Dedifferentiated amniotic fluid mesenchymal stem cell (primary cell): Measurements from ENCODE around the gene CNDP2.
"Not testable (repeated sequence)": the region's sequence is repeated elsewhere in the genome, so short reads cannot be mapped to it uniquely, and the experiment has no call there.

Source experiments
- DNase-seq: peaks from one replicate; pipeline ENCODE4 v3.0.0-alpha.2; 2016; ENCODE audit errors: extremely low spot score

The CNDP2 gene

DNA sequence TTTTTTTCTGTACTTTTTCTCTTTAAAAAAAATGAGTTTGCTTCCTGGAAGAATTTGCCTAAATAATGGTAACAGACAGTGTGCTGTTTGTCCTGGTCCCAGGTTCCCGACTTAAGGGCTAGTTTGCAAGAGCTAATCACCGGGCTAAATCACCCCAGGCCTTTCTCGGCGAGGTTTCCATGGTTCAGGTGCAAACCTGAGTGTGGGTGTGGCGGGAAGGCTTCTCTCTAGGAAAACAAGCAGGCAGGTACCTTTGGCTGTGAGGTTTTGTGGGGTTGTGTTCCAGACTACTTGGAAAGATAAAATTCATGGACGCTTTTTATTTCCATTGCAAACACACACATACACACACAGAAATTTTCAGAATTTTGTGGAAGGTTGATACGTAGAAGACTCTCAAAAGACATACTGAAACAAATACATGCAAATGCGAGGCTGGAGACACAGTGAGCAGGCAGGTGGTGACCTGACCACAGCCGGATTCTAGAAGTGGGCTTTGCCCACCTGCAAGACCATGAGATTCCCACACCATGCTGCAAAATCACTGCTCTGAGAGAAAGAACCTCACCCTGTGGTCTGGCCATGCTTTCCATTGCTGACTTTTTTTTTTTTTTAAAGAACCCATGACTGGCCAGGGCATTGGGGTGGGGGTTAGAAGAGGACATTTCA is 39.0 kb downstream of the CNDP2 start:
- DNase-seq = no peak

DNA sequence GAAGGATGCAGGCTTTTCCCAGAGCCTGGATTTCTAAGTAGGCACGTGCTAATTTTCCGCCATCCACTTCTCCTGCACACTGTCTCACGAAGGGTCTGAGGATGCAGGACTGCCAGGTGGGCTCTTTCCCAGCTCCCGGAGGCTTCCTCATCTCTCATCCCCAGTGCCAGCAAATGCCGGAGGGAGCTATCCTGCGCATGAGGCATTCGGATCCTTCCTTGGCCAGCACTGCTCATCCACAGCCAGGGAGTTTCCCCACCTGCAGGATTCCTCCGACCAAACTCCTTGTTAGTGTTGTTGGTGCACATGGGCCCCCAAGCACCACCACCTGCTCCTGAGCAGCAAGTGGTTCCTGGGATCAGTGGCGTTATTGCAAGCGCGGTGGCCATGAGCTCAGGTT is 43.1 kb downstream of the CNDP2 start:
- no peak for DNase-seq

DNA sequence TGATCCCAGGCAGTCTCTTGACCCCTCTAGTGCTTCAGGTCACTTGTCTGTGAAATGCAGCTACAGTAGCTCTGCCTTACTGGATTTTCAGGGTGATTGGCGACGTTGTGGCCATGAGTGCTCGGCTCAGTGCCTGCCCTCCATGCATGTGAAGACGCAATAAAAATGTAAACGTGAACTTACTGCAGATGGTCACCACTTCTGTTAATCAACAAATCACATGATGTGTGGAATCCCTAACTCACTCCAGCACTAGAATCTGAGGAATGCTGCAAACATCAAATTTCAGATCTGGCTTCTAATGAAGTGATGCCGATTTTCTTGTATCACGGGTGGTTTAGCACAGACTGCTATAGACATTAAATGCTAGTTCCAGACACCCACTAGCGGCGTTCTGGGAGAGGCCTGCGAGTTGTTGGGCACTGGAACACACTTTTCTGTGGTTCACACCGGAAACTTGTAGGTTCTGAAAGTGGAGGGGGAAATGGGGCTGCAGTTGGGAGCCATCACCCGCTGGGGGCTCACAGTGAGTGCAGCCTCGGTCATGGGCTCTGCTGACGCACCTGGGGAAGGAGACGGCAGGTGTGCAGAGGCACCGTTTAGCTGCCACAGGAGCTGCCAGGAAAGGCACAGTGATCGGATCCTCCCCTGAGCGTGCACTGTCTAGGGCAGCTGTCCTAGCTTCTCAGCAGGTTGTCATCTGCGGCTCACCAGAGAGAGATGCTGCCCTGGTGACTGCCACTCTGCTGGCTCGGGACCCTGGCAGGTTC is 44.7 kb downstream of the CNDP2 start:
- no peak for DNase-seq

DNA sequence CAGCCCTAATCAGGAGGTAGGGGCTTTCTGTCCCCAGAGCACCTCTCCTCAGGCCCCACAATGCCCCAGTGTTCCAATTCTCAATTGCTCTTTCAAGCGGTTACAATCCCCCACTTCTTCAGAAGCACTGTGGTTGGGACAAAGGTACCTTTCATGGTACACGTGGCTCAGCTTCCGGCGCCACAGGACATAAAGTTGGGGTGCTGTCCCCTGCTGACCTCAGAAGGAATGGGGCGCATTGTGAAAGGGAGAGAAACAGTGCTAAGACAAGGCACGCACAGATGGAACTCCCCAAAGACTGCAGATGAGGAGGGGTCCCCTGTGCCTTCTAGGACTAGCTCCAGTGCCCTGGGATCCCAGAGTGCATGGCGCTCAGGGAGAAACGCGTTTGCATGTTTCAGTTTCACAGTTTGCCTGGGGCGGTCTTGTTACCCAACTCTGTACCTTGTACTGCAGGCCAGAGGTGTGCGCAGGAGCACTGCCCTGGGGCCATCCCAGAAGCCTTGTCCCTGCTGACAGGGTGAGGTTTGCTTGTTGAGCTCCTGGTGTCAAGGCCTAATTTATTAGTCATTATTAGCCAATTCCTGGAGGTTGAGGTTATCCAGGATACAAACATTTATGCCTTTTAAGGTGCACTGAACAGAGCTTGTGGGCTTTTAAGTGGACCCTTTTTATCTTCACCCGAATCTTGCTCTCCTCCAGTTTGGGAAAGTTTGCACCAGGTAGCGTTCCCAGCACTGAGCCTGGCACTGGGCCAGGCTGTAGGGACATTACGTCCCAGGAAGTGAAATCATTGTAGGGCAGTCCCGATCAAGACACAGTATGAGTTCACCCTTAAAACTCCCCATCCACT is 45.8 kb downstream of the CNDP2 start:
- DNase-seq = no peak

DNA sequence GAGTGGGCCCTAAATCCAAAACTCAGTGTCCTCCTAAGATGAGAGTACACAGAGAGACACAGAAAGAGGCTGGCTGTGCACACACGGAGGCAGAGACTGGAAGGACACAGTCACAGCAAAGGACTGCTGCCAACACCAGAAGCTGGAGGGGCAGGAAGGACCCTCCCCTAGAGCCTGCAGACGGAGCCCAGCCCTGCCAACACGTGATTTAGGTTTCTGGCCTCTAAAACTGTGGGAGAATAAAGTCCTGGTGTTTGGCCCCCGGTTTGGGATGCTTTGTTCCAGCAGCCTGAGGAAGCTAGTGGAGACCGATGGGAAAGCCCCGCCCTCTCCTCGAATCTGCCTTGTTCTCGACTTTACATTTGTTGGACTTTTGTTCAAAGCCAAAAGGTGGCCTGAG is 48.7 kb downstream of the CNDP2 start:
- DNase-seq = no peak

DNA sequence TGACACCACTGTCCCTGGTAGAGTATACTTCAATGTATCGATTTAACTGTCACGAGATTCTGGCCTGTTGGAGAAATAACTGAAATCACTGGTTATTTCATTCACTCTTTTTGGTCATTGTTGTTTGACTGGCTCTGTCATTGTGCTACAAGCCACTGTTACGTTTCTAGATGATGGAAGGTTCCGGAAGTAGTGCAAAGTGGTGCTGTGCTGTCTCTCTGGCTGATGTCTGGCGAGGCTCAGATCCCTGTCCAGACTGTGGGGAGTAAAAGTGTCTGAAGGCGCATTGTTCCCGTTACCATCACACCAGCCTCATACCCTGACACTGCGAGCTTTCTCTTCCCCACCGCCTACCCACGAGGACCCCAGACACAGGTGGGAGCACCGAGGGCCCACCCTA is 49.8 kb downstream of the CNDP2 start:
- no peak for DNase-seq

DNA sequence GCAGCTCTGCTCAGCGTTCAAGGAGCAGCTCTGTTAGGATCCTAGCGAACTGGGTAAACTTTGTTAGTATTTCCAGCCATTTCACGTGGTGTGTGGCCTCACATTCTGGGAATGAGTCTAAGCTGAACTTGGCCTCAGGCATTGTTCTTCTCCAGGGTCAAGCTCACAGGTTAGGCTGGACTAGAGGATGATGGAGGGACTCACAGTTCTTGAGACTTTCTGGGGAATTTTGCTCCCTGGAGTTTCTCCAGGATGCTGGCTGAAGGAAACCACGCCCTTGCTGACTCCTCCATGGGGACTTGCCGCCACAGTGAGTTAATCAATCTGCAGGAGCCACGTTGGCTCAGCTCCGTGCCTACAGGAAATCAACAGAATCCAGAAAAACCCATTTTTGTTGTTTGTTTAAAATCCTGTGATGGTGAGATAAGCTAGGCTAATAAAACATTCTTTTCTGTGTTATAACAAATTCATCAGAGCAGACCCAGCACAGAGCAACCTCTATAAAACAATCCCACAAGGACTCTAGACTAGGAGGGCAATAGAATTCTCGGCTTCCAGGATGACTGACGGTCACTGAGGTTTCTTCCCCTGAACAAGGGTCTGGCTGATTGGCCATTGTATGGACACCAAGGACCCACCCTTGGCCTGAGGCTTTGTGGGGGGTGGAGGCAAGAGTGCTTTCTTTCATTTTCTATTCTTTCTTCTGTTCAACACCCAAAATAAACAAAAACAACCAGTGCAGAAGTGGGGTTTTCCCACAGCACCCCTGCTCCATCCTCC is 50.8 kb downstream of the CNDP2 start:
- peak; percentile 22 for DNase-seq

DNA sequence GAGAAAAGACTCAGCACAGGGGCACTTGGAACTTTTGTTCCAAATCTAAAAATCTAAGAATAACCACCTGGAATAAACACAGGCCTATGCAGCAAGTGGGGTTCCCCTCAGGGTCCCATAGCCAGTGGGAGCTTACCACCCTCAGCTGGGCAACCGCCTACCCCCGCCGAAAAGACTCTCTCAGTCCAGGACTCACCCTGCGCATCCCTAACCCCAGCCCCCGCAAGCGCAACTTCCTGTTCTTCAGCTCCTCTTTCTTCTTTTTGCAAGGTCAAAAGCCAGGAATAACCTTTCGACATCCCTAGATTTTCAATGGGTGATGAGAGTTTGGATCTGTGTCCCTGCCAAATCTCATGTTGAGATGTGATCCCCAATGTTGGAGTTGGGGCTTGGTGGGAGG is 51.7 kb downstream of the CNDP2 start:
- no peak for DNase-seq

DNA sequence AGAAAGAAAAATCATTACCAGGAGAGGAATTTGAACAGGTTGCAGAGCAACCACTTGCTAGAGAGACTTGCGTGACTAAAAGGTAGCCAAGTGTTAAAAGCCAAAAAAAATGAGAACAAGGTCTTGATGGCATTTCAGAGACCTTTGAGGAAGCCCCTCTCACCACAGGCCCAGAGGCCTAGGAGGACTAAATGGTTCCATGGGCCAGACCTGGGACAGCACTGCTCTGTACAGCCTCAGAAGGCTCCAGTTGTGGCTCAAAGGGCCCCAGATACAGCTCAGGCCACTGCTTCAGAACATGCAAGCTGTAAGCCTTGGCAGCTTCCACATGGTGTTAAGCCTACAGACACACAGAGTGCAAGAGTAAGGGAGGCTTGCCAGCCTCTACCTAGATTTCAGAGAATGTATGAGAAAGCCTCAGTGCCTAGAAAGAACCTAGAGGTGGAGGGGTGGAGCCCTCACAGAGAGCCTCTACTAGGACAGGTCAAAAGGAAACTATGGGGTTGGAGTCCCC is 53.5 kb downstream of the CNDP2 start:
- no peak for DNase-seq

DNA sequence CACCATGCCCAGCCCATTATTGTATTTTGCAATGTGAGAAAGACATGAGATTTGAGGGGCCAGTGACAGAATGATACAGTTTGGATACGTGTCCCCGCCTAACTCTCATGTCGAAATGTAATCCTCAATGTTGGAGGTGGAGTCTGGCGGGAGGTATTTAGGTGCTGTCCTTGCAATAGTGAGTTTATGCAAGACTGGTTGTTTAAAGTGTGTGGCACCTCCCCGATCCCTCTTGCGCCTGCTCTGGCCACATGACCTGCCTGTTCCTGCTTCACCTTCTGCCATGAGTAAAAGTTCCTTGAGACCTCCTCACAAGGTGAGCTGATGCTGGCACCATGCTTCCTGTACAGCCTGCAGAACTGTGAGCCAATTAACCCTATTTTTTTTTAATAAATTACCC is 54.7 kb downstream of the CNDP2 start:
- DNase-seq = no peak

DNA sequence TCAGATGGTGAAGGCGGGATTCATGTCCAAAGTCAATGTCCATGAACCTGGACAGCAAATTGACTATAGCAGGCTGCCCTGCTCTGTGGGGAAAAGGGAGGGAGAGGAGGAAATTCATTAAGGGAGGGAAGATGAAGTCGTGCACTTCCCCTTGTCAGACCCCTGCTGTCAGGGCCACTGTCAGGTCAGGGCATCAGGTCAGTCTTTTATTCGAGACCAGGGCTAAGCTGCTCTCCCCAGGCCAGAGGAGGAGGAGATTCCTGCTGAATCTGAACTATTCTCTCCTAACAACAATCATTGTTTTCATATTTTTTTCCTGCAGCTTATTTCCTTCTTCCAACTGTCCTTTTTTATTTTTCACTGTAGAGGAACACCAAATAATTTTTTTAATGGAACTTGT is 55.3 kb downstream of the CNDP2 start:
- no peak for DNase-seq

DNA sequence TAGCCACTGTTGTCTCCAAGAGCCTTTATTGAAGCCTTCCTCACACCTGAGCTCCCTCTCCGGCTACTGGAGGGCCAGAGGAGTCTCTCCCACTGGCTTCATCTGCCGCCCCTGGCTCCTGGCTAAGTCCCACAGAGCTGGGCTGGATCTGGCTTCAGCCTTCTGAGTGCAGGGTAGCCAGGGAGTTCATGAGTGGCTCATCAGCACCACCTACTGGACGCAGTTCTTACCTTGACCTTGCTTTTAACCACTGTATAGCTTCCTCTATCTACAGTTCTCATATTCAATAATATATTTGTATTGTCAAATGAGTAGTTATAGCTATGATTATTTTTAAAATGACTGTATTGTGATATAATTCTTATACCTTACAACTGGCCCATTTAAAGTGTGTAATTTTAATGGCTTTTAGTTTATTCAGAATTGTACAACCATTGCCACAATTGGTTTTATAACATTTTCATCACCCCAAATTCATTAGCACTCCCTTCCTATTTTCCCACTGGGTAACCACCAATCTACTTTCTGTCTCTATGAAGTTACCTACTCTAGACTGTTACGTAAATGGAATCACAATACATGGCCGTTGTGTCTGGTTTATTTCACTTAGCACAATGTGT is 55.9 kb downstream of the CNDP2 start:
- peak; percentile 81 for DNase-seq

DNA sequence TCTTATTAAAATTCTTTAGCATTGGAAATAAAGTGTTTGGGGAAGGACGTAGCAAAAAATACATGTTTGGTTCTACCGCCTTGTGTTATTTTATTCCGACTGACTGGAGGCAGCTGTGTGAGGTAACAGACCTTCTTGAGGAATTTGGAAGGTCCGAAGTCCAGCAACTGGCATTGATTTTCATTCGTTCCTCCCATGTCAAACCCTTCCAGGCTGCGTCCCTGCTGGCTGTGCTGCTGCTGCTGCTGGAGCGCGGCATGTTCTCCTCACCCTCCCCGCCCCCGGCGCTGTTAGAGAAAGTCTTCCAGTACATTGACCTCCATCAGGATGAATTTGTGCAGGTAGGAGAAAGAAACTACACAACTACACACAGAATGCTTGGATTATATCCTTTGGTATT is 60.0 kb downstream of the CNDP2 start:
- no peak for DNase-seq

DNA sequence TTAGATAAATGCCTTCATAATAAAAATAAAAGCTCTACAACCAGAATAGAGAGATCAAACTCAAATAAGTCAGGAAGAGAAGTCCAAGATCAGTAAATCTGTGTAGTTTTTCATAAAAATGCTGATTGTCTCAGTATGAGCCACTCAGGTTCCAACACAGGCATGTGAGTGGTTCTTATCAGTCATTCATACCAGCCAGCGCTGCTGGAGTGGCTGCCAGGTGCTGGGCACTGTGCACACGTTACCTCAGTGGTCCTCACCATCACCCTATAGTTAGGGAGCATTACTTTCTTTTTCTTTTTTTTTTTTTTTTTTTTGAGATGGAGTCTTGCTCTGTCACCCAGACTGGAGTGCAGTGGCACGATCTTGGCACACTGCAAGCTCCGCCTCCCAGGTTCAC is 61.9 kb downstream of the CNDP2 start:
- no peak for DNase-seq

DNA sequence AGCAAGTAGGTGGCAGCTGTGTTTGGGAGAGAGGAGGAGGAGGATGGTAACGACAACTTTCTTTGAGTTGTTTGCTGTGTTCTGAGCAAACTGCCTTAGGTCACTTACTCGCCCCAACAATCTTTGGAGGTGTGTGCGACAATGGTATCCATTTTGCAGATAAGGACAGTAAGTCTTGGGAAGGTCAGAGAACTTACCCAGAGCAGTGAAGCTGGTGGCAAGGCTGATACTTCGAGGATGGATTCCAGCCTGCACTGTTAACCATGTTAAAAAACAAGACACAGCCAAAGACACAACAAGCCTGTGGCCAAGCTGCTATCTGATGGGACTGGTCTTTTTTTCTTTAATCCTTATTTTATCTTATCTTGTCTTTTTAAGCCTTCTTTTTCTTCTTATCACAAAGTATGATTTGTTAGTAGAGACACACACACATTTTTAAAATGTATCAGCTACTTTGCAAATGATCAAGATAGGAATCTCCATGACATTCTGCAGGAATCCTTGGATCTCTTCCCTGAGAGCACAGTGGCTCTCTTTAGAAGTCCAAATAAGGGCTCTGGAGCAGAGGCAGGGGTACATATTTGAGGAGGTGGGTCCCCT is 66.1 kb downstream of the CNDP2 start:
- no peak for DNase-seq

DNA sequence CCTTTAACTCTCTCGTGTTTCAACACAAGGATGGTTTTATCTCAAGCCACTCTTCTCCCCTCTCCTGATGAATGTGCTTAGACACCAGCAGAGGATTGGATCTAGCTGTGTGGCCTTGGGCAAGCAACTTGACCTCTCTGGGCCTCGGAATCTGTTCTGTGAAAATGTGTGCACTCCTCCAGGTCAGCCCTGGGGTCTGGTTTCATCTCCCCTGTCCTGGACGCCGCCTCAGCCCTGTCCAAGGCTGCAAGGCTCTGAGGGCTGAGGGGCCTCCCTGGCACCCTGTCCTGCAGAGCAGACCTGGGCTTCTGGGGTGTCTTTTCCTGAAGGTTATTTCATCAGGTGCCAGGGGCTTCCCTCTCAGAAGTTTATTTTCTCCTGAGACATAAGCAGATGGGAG is 66.6 kb downstream of the CNDP2 start:
- no peak for DNase-seq

DNA sequence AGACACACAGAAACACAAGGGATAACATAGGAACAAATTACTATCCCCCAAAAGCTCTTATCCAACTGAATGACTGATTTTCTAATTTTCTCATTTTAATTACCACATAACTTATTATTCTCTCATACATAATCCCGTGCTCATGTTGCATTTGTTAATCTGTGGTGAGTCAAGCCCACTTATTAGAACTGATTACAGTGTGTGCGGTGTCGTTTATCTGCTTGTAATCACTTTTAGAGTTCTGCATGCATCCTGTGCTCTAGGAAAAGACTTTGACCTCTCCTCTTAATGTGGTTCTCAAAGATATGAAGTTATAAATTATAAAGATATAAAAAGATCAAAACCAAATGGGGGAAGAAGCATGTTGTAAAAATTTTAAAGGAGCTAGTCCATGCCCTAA is 67.8 kb downstream of the CNDP2 start:
- DNase-seq = no peak

DNA sequence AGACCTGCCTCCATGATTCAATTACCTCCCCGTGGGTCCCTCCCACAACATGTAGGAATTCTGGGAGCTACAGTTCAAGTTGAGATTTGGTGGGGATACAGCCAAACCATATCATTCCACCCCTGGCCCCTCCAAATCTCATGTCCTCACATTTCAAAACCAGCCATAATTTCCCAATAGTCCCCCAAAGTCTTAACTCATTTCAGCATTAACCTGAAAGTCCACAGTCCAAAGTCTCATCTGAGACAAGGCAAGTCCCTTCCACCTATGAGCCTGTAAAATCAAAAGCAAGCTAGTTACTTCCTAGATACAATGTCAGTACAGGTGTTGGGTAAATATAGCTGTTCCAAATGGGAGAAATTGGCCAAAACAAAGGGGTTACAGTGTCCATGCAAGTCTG is 69.0 kb downstream of the CNDP2 start:
- DNase-seq = not testable (repeated sequence)

DNA sequence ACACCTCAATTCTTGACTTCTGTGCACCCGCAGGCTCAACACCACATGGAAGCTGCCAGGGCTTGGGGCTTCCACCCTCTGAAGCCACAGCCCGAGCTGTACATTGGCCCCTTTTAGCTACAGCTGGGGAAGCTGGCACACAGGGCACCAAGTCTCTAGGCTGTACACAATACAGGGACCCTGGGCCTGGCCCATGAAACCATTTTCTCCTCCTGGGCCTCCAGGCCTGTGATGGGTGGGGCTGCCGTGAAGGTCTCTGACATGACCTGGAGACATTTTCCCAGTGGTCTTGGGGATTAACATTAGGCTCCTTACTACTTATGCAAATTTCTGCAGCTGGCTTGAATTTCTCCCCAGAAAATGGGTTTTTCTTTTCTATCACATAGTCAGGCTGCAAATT is 69.8 kb downstream of the CNDP2 start:
- DNase-seq = not testable (repeated sequence)

DNA sequence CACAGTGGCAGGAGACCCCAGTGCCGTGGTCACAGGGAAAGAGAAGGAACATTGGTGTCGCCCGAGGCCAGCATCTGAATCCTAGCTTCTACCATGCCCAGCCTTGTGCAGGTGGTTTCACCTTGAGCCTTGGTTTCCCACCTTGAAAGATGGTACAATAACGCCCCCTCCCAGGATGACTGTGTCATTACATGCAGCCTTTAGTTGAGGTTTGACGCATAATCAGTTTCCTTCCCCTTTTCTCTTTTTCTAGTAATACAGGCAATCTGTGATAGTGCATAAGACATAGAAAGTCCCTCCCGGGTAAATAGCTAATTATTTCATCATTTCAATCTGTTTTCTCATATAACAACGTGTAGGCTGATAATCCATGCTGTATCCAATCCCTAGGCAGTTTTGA is 71.7 kb downstream of the CNDP2 start:
- DNase-seq = no peak

DNA sequence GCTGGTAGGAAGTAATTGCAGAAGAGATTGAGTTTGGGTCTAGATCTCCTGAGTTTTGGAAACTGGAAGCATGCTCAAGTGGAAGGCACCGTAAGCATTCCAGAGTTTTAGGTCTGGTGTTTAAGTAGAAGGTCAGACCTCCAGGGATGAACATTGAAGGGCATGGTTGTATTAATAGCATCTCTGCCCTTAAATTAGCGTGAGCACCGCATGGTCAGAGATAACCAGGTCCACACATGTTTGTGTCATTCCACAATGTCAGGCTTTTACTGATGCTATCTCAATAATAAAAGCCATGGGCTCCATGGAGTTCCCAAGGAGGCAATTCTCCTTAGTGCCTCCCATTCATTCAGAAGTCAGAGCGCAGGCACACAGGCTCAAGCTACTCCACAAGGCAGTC is 73.2 kb downstream of the CNDP2 start:
- no peak for DNase-seq
